Upper lobe of left lung (tissue), 4 donors: Measurements from ENCODE around the gene MYO5B.

ENCODE experiments used
- EP300 ChIP-seq, 4 donors: sonication (generic); formaldehyde crosslinking; IDR thresholded peaks; one replicate each; pipeline ENCODE4 v1.5.1; 2017; ENCODE audit warnings: antibody characterized with exemption in 4 of 4, control low read depth in 2 of 4
- POLR2A ChIP-seq, 4 donors: fragments of 450-650 bp; IDR thresholded peaks; one replicate each; pipeline ENCODE4 v1.5.1; 2016 to 2017; ENCODE audit warnings: antibody characterized with exemption in 4 of 4, mild to moderate bottlenecking in 2 of 4
- POLR2AphosphoS5 ChIP-seq, 2 donors: sonication (generic); formaldehyde crosslinking; IDR thresholded peaks; one replicate each; pipeline ENCODE4 v1.5.1; 2017; ENCODE audit warnings: antibody characterized with exemption in 2 of 2
- TF ChIP-seq, protein P1 (sequence below), 6 experiments: fragments of 450-650 bp in 4 of 6; fragments of 200-600 bp in 2 of 6; sonication (generic) in 2 of 6; IDR thresholded peaks; one replicate each; pipeline ENCODE4 v1.5.1; 2016 to 2019; ENCODE audit warnings: antibody characterized with exemption in 6 of 6

DNA sequence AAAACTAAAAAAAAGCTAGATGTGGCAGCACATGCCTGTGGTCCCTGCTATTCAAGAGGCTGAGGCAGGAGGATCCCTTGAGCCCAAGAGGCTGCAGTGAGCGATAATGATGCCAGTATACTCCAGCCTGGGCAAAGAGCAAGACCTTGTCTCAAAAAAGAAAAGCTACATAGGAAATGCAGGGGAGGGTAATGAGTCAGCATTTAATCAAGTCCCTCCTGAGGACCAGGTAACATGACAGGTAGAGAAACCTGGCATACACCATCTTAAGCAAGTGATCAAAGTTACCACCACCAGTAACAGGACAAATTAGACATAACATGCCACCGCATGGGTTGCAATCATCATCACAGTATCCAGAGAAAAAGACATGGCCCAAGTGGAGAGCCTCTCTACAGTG lies 25.8 kb downstream of the MYO5B start:
- TF ChIP-seq POLR2A (IDR thresholded peaks at IDR 0.05) (no peak), POLR2AphosphoS5 (IDR thresholded peaks at IDR 0.05) (no peak), EP300 (IDR thresholded peaks at IDR 0.05) (no peak)
- TF ChIP-seq, protein P1, sequence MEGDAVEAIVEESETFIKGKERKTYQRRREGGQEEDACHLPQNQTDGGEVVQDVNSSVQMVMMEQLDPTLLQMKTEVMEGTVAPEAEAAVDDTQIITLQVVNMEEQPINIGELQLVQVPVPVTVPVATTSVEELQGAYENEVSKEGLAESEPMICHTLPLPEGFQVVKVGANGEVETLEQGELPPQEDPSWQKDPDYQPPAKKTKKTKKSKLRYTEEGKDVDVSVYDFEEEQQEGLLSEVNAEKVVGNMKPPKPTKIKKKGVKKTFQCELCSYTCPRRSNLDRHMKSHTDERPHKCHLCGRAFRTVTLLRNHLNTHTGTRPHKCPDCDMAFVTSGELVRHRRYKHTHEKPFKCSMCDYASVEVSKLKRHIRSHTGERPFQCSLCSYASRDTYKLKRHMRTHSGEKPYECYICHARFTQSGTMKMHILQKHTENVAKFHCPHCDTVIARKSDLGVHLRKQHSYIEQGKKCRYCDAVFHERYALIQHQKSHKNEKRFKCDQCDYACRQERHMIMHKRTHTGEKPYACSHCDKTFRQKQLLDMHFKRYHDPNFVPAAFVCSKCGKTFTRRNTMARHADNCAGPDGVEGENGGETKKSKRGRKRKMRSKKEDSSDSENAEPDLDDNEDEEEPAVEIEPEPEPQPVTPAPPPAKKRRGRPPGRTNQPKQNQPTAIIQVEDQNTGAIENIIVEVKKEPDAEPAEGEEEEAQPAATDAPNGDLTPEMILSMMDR (IDR thresholded peaks at IDR 0.05), result no peak
